Measurements from ENCODE around the gene CRISP3. TPM values are rescaled to one million over a fixed set of nuclear protein-coding genes. Genes with fewer than 3 reads are reported as not detected.

The CRISP3 gene
- total RNA-seq, 2 experiments from 2014 or later = not detected

GRCh38 chr6:49766762-49767161 lies 22.6 kb upstream of the CRISP3 start:
- no peaks in the 10 kb centered on the region for H3K4me1 ChIP-seq (ENCODE audit: insufficient read depth, low read length)
- ChIA-PET POLR2A (no interaction called here), CTCF (no interaction called here)
- Mint-ChIP-seq H3K27me3 (no peaks in the 10 kb centered on the region), H3K36me3 (ENCODE audit: low read depth) (no peaks in the 10 kb centered on the region), H3K4me3 (no peak overlapping the region), H3K4me1 (ENCODE audit: low read depth) (no peaks in the 10 kb centered on the region), H3K27ac (no peak overlapping the region), H3K9me3 (peaks cover 1% of the 10 kb centered on the region)
- TF ChIP-seq CTCF (IDR thresholded peaks at IDR 0.05) = no peak
- H3K9me3 ChIP-seq (ENCODE audit: control insufficient read depth in 1 of 2, insufficient read depth in 1 of 2, low read length in 2 of 2) = no peaks in the 10 kb centered on the region
- no peaks in the 10 kb centered on the region for H3K36me3 ChIP-seq (ENCODE audit: insufficient read depth, low read length)
- no peak overlapping the region for H3K4me3 ChIP-seq (ENCODE audit: low read length)
- H3K27ac ChIP-seq (ENCODE audit: low read depth in 1 of 2, low read length in 2 of 2) = no peak overlapping the region
- H3K27me3 ChIP-seq (ENCODE audit: control insufficient read depth in 1 of 2, insufficient read depth in 2 of 2, low read length in 2 of 2) = no peaks in the 10 kb centered on the region
- DNase-seq = no peak
- intact Hi-C loops (cut with DNase I, micrococcal nuclease) = no loop called here
- no peak for ATAC-seq (ENCODE audit: poor library complexity)

- H3K27me3 ChIP-seq (ENCODE audit: control insufficient read depth in 1 of 2, insufficient read depth in 2 of 2, low read length in 2 of 2) = no peaks in the 10 kb centered on the region
- ChIA-PET POLR2A (no interaction called here), CTCF (no interaction called here)
- no peaks in the 10 kb centered on the region for H3K9me3 ChIP-seq (ENCODE audit: control insufficient read depth in 1 of 2, insufficient read depth in 1 of 2, low read length in 2 of 2)
- no peak overlapping the region for H3K27ac ChIP-seq (ENCODE audit: low read depth in 1 of 2, low read length in 2 of 2)
- Mint-ChIP-seq H3K27ac (no peak overlapping the region), H3K9me3 (no peaks in the 10 kb centered on the region), H3K27me3 (no peaks in the 10 kb centered on the region), H3K4me3 (no peak overlapping the region), H3K4me1 (ENCODE audit: low read depth) (no peaks in the 10 kb centered on the region), H3K36me3 (ENCODE audit: low read depth) (no peaks in the 10 kb centered on the region)
- no peaks in the 10 kb centered on the region for H3K4me1 ChIP-seq (ENCODE audit: insufficient read depth, low read length)
- H3K4me3 ChIP-seq (ENCODE audit: low read length) = no peak overlapping the region
- intact Hi-C loops (cut with DNase I, micrococcal nuclease) = no loop called here
- TF ChIP-seq CTCF (IDR thresholded peaks at IDR 0.05) = no peak
- no peak for DNase-seq
- H3K36me3 ChIP-seq (ENCODE audit: insufficient read depth, low read length) = no peaks in the 10 kb centered on the region
- ATAC-seq (ENCODE audit: poor library complexity) = no peak
Measured at GRCh38 chr6:49764571-49765236, 20.5 kb upstream of the CRISP3 start.

- no peaks in the 10 kb centered on the region for H3K36me3 ChIP-seq (ENCODE audit: insufficient read depth, low read length)
- no peak overlapping the region for H3K27ac ChIP-seq (ENCODE audit: low read depth in 1 of 2, low read length in 2 of 2)
- H3K27ac Mint-ChIP-seq = no peak overlapping the region
- H3K27me3 ChIP-seq (ENCODE audit: control insufficient read depth in 1 of 2, insufficient read depth in 2 of 2, low read length in 2 of 2) = no peaks in the 10 kb centered on the region
- no peaks in the 10 kb centered on the region for H3K9me3 ChIP-seq (ENCODE audit: control insufficient read depth in 1 of 2, insufficient read depth in 1 of 2, low read length in 2 of 2)
- H3K4me1 ChIP-seq (ENCODE audit: insufficient read depth, low read length) = no peaks in the 10 kb centered on the region
- CTCF ChIA-PET = no interaction called here
- POLR2A ChIA-PET = no interaction called here
- no peaks in the 10 kb centered on the region for H3K9me3 Mint-ChIP-seq
- no peak for TF ChIP-seq CTCF (IDR thresholded peaks at IDR 0.05)
- H3K4me3 Mint-ChIP-seq = no peak overlapping the region
- H3K4me1 Mint-ChIP-seq (ENCODE audit: low read depth) = no peaks in the 10 kb centered on the region
- H3K4me3 ChIP-seq (ENCODE audit: low read length) = no peak overlapping the region
- ATAC-seq (ENCODE audit: poor library complexity) (no peak), DNase-seq (no peak)
- intact Hi-C loops (cut with DNase I, micrococcal nuclease) = no loop called here
- no peaks in the 10 kb centered on the region for H3K27me3 Mint-ChIP-seq
- no peaks in the 10 kb centered on the region for H3K36me3 Mint-ChIP-seq (ENCODE audit: low read depth)
Measured at GRCh38 chr6:49743429-49743828, 759 bp downstream of the CRISP3 start.

Measured in CD4-positive, alpha-beta T cell (primary cell).